Measurements from ENCODE around the gene EXOC3L1.

- TF ChIP-seq ZNF766 (CRISPR knock-in tag; IDR thresholded peaks at IDR 0.05; ENCODE audit: borderline replicate concordance) (no peak), CTCF (CRISPR knock-in tag; IDR thresholded peaks at IDR 0.05) (no peak), RFX1 (IDR thresholded peaks at IDR 0.05) (no peak), BRCA1 (CRISPR knock-in tag; IDR thresholded peaks at IDR 0.05) (no peak), PBX3 (CRISPR knock-in tag; IDR thresholded peaks at IDR 0.05; ENCODE audit: borderline replicate concordance) (no peak), CHD2 (IDR thresholded peaks at IDR 0.05; ENCODE audit: low read depth, low read length) (no peak), ETV6 (CRISPR knock-in tag; conservative IDR thresholded peaks at IDR 0.05) (no peak), ATRX (CRISPR knock-in tag; IDR thresholded peaks at IDR 0.05; ENCODE audit: borderline replicate concordance) (no peak), ZBTB43 (CRISPR knock-in tag; conservative IDR thresholded peaks at IDR 0.05) (no peak), E2F2 (CRISPR knock-in tag; IDR thresholded peaks at IDR 0.05; ENCODE audit: borderline replicate concordance) (no peak), REST (IDR thresholded peaks at IDR 0.05; ENCODE audit: borderline replicate concordance in 1 of 2, low read depth in 1 of 2, low read length in 2 of 2) (no peak), CREB1 (IDR thresholded peaks at IDR 0.05) (no peak), CREB1 (CRISPR knock-in tag; IDR thresholded peaks at IDR 0.05) (no peak)
These were observed 8.6 kb downstream of the EXOC3L1 start for GRCh38 chr16:67181346-67181745.

Measured in HepG2 (cell line).